Esophagus squamous epithelium (tissue), 5 donors: ENCODE data around the gene RASGRF1. TPM values are rescaled to one million over a fixed set of nuclear protein-coding genes. Genes with fewer than 3 reads are reported as not detected.

ENCODE experiments used
- DNase-seq: peaks from one replicate; lab custom pipeline; 2025; lab: John Stamatoyannopoulos, UW
- H3K27ac ChIP-seq, 4 donors: fragments of 200-600 bp; sonication (generic); one replicate each; pipeline ENCODE4 v1.5.1; 2016 to 2019; ENCODE audit warnings: mild to moderate bottlenecking in 1 of 4
- H3K27me3 ChIP-seq, 4 donors: fragments of 200-600 bp; sonication (generic); 1 replicate in 3 of 4; 2 replicates in 1 of 4; pipeline versions ENCODE4 v1.5.1 to v1.6.0; 2017 to 2021; ENCODE audit warnings: antibody characterized with exemption in 1 of 4
- H3K36me3 ChIP-seq, 3 donors: fragments of 200-600 bp; sonication (generic); one replicate each; pipeline ENCODE4 v1.5.1; 2016 to 2019
- H3K4me1 ChIP-seq, 3 donors: fragments of 200-600 bp; sonication (generic); one replicate each; pipeline ENCODE4 v1.5.1; 2017 to 2019
- H3K4me3 ChIP-seq, 4 donors: fragments of 200-600 bp; sonication (generic); 1 replicate in 3 of 4; 2 replicates in 1 of 4; pipeline ENCODE4 v1.5.1; 2016 to 2019; ENCODE audit warnings: mild to moderate bottlenecking in 2 of 4, moderate library complexity in 1 of 4
- H3K9me3 ChIP-seq, 3 donors: fragments of 200-600 bp; sonication (generic); one replicate each; pipeline ENCODE4 v1.5.1; 2016 to 2019
- POLR2A ChIP-seq, 4 donors: fragments of 450-650 bp; IDR thresholded peaks; one replicate each; pipeline ENCODE4 v1.6.1; 2017; ENCODE audit warnings: antibody characterized with exemption in 4 of 4, mild to moderate bottlenecking in 4 of 4, moderate library complexity in 3 of 4
- WGBS, 2 donors: methylation state at CpG; one replicate each; pipeline ENCODE4 v1.1.5; 2018; 5-methylcytosine and 5-hydroxymethylcytosine counted together
- intact Hi-C: fragments of 100-400 bp; cut with DNase I; formaldehyde crosslinking; loops from one replicate; pipeline ENCODE4 v1.15.0; 2022
- total RNA-seq, 4 donors: library from RNA; depleted of rRNA; stranded (reverse); fragments of >200 nt; gene quantifications; one replicate each; pipeline ENCODE4 v1.1.0, GENCODE V29; 2016
- TF ChIP-seq, protein P1 (sequence below), 6 experiments: fragments of 450-650 bp in 4 of 6; fragments of 200-600 bp in 2 of 6; sonication (generic) in 2 of 6; IDR thresholded peaks; one replicate each; pipeline ENCODE4 v1.5.1; 2016 to 2019; ENCODE audit warnings: antibody characterized with exemption in 6 of 6, mild to moderate bottlenecking in 4 of 6, moderate library complexity in 4 of 6
- donor health status: DM: yes; HTN: yes; CAD: no.

Gene RASGRF1
- total RNA-seq, 4 donors from 2014 or later: 0.23 TPM; not detected in 3

DNA sequence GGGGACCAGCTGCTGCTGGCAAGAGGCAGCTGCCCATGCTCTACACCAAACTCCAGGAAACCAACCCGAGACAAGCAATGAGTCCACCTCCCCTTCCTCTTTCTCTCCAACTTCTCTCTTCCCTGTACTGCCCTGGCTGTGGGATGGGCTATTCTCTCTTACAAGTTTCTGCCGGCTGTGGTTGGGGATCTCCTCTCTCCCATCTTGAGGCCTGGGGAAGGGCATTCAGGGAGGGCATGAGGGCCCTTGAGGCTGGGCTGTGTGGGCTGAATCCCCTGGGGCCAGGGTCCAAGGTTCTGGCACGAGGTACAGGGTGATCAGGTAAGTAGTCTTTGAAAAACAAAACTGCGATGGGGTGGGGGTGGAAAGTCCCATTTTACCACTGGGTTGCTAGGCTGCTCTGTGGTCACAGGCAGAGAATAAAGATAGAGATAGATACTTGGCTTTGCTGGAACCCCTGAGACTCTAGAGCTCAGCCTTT is 113.4 kb downstream of the RASGRF1 start:
- Histone ChIP-seq H3K4me3 (no peak overlapping the region), H3K27ac (peak overlapping the region in 2 of 4 donors; percentile 20 to 29), H3K36me3 (no peaks in the 10 kb centered on the region), H3K27me3 (no peaks in the 10 kb centered on the region), H3K9me3 (no peaks in the 10 kb centered on the region), H3K4me1 (peaks cover 0 to 8% (median 3%) of the 10 kb centered on the region in 3 donors)
- no peak for DNase-seq
- intact Hi-C loops: no loop called here
- WGBS, 2 donors: 55 to 77% methylated on average over 2 to 3 of the region's 4 CpGs
- no peak for TF ChIP-seq POLR2A (IDR thresholded peaks at IDR 0.05)
- TF ChIP-seq, protein P1, sequence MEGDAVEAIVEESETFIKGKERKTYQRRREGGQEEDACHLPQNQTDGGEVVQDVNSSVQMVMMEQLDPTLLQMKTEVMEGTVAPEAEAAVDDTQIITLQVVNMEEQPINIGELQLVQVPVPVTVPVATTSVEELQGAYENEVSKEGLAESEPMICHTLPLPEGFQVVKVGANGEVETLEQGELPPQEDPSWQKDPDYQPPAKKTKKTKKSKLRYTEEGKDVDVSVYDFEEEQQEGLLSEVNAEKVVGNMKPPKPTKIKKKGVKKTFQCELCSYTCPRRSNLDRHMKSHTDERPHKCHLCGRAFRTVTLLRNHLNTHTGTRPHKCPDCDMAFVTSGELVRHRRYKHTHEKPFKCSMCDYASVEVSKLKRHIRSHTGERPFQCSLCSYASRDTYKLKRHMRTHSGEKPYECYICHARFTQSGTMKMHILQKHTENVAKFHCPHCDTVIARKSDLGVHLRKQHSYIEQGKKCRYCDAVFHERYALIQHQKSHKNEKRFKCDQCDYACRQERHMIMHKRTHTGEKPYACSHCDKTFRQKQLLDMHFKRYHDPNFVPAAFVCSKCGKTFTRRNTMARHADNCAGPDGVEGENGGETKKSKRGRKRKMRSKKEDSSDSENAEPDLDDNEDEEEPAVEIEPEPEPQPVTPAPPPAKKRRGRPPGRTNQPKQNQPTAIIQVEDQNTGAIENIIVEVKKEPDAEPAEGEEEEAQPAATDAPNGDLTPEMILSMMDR (IDR thresholded peaks at IDR 0.05): no peak

DNA sequence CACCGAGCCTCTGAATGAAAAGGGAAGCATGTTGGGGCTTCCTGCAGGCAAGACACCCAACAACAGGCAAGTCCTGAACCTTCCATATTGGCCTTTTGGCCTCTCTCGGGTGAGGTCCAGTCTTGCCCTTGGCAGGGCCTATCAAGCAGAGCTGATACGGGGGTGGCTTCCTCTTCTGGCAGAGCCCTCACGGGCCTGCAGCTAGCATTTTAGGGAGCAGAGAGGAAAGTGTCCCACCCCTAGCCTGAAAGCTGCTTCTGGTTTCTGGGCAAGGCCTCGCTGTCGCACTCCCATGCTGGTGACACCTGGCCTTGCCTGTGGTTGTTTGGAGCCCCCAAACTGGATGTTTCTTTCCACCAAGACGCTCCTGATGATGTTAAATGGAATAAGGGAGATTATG is 113.9 kb downstream of the RASGRF1 start:
- Histone ChIP-seq H3K4me3 (no peak overlapping the region), H3K36me3 (no peaks in the 10 kb centered on the region), H3K27ac (peak overlapping the region in 2 of 4 donors; percentile 20 to 29), H3K4me1 (peaks cover 0 to 8% (median 3%) of the 10 kb centered on the region in 3 donors), H3K9me3 (no peaks in the 10 kb centered on the region), H3K27me3 (no peaks in the 10 kb centered on the region)
- no peak for DNase-seq
- intact Hi-C loops: no loop called here
- 92 to 95% methylated on average over 3 to 5 of the region's 7 CpGs for WGBS, 2 donors
- TF ChIP-seq, protein P1 (IDR thresholded peaks at IDR 0.05): no peak
- TF ChIP-seq POLR2A (IDR thresholded peaks at IDR 0.05): no peak

DNA sequence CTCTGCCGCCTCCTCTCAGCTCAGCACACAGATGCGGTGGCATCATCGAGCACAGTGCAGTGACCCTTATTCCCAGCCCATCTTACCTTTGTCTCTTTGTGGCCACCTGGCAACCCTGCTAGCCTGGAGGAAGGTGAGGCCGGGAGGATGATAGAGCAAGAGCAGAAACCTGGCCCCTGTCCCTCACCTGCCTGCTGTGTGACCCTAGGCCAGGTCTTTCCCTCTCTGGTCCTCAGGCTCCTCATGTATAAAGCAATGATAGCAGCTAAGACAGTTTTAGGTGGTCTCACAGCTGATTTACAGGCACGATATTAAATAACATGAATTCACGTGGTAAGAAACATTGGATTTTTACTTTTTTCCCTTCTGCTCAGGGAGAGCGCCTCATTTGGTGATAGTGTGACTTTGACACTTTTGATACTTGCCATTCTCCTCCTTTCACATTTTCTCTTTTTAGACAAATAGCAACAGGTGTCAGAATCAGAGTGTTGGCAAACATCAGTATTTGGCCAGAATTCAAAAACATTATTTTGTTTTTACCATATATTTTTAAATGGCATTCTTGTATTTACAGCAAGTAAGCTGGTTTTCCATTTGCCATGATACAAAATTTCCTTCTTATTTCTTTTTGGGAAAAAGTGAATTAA is 116.2 kb downstream of the RASGRF1 start:
- 84 to 93% methylated on average over 4 to 6 of the region's 7 CpGs for WGBS, 2 donors
- H3K27ac ChIP-seq: no peak overlapping the region
- H3K9me3 ChIP-seq: no peaks in the 10 kb centered on the region
- peaks cover 0 to 3% (median under 1%) of the 10 kb centered on the region in 3 donors for H3K4me1 ChIP-seq
- H3K27me3 ChIP-seq: no peaks in the 10 kb centered on the region
- no peak for TF ChIP-seq POLR2A (IDR thresholded peaks at IDR 0.05)
- TF ChIP-seq, protein P1 (IDR thresholded peaks at IDR 0.05): no peak
- intact Hi-C loops: no loop called here
- H3K4me3 ChIP-seq: no peak overlapping the region
- no peak for DNase-seq
- H3K36me3 ChIP-seq: no peaks in the 10 kb centered on the region

DNA sequence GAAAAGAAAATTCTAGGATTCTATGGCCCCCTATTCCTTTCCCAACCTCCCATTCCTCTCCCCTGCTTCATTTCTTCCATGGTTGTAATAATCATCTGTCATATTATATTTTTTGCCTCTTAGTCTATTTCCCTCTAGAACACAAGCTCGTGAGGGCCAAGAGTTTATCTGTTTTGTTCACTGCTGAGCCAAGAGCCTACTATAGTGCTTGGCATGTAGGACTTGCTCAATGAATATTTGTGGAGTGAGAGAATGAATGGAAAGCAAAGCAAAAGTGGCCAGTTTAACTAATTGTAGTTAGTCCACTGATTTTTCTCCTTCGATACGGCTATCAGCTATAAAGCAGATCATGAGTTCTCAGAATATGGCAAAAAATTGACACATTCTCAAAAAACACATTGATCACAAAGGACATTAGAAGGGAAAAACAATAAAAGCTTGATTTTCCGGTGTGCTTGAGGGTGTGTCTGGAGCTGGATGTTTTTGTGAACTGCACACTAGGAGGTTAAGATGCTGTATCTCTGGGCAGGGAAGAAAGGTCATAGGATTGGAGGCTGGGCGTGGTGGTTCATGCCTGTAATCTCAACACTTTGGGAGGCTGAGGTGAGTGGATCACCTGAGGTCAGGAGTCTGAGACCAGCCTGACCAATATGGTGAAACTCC is 120.8 kb downstream of the RASGRF1 start:
- Histone ChIP-seq H3K4me1 (peaks cover 0 to 6% (median 0%) of the 10 kb centered on the region in 3 donors), H3K9me3 (no peaks in the 10 kb centered on the region), H3K4me3 (no peak overlapping the region), H3K27me3 (no peaks in the 10 kb centered on the region), H3K27ac (no peak overlapping the region), H3K36me3 (no peaks in the 10 kb centered on the region)
- 75 to 80% methylated on average over 5 of the region's 5 CpGs for WGBS, 2 donors
- TF ChIP-seq, protein P1 (IDR thresholded peaks at IDR 0.05): no peak
- no peak for TF ChIP-seq POLR2A (IDR thresholded peaks at IDR 0.05)
- DNase-seq: no peak
- intact Hi-C loops: no loop called here
